K562 (cell line): ENCODE data around the gene DCPS. TPM values are rescaled to one million over a fixed set of nuclear protein-coding genes. Genes with fewer than 3 reads are reported as not detected.

Source experiments
- ATAC-seq: fragments of 200-7000 bp; cut with Tn5 transposase; 3 replicates; pipeline ENCODE4 v1.9.1; 2020; ENCODE audit warnings: moderate library complexity
- BruUV-seq: library from RNA; stranded (reverse); fragments of 400-500 nt; replicated peaks from 2 replicates; lab custom pipeline; 2021; lab: Mats Ljungman, UMichigan
- CTCF ChIA-PET: fragments of 300-600 bp; formaldehyde crosslinking; extraction: SDS; loops from one replicate; lab custom pipeline; 2021; ENCODE audit warnings: low intra/inter-chr PET ratio; lab: Yijun Ruan, JAX
- POLR2A ChIA-PET: fragments of 300-600, 350-650 bp; sonication (Branson Sonifier 250); formaldehyde crosslinking; extraction: SDS; loops from one replicate; lab custom pipeline; 2021; ENCODE audit warnings: antibody characterized with exemption, inconsistent platforms; lab: Yijun Ruan, JAX
- DNase-seq, 4 experiments: peaks; one replicate each; pipeline versions ENCODE4 v3.0.0 to v3.0.0-alpha.2; 2011 to 2018; ENCODE audit warnings: low spot score in 3 of 4, mixed read lengths in 3 of 4; ENCODE audit errors: extremely low read depth in 1 of 4
- FAIRE-seq: peaks from 2 replicates; lab custom pipeline; 2011; peaks lifted over from hg19 to GRCh38; lab: Jason Lieb, UNC
- H2AFZ ChIP-seq: 2 replicates; pipeline ENCODE4 v1.6.0; 2011; ENCODE audit warnings: low read depth, low read length, control low read depth, inconsistent platforms
- H3K27ac ChIP-seq: fragments of 200-600 bp; 3 replicates; pipeline ENCODE4 v1.8.0; 2011; ENCODE audit warnings: low read depth, mild to moderate bottlenecking, control low read depth, inconsistent platforms, low read length, moderate library complexity, mixed read lengths; ENCODE audit errors: extremely low read depth
- H3K27me3 ChIP-seq, 2 experiments: fragments of 300-600 bp in 1 of 2; 2 replicates in 1 of 2; 3 replicates in 1 of 2; pipeline versions ENCODE4 v1.6.0 to v1.8.0; 2011; ENCODE audit warnings: inconsistent platforms in 2 of 2, low read length in 2 of 2, mild to moderate bottlenecking in 1 of 2, mixed read lengths in 1 of 2, moderate library complexity in 1 of 2; ENCODE audit not compliant: control insufficient read depth in 2 of 2, insufficient read depth in 2 of 2
- H3K36me3 ChIP-seq: fragments of 300-600 bp; 3 replicates; pipeline ENCODE4 v1.8.0; 2011; ENCODE audit warnings: mild to moderate bottlenecking, low read length, inconsistent platforms; ENCODE audit not compliant: control insufficient read depth, insufficient read depth
- H3K4me1 ChIP-seq, 2 experiments: fragments of 200-600 bp in 1 of 2; replicated peaks in 1 of 2; 2 replicates in 1 of 2; 3 replicates in 1 of 2; pipeline versions ENCODE4 v1.5.1 to v1.8.0; 2011; ENCODE audit warnings: inconsistent platforms in 2 of 2, low read length in 2 of 2, mild to moderate bottlenecking in 1 of 2, mixed read lengths in 1 of 2, moderate library complexity in 1 of 2; ENCODE audit not compliant: control insufficient read depth in 2 of 2, insufficient read depth in 2 of 2
- H3K4me2 ChIP-seq: 2 replicates; pipeline ENCODE4 v1.6.1; 2011; ENCODE audit warnings: low read length, control low read depth, inconsistent platforms, mixed read lengths; ENCODE audit not compliant: insufficient read depth
- H3K4me3 ChIP-seq: fragments of 200-600 bp; sonication (generic), shearing (Covaris generic); 2 replicates; pipeline ENCODE4 v1.5.1; 2016; ENCODE audit warnings: control low read depth, inconsistent platforms
- H3K79me2 ChIP-seq: fragments of 200-600 bp; 3 replicates; pipeline ENCODE4 v1.8.0; 2011; ENCODE audit warnings: low read length, inconsistent platforms; ENCODE audit not compliant: control insufficient read depth, insufficient read depth
- H3K9ac ChIP-seq, 2 experiments: 2 replicates each; pipeline versions ENCODE4 v1.6.0 to v1.6.1; 2011; ENCODE audit warnings: low read depth in 2 of 2, low read length in 2 of 2, control low read depth in 1 of 2, inconsistent platforms in 1 of 2, mild to moderate bottlenecking in 1 of 2, mixed read lengths in 1 of 2; ENCODE audit not compliant: insufficient read depth in 1 of 2
- H3K9me1 ChIP-seq: one replicate; pipeline ENCODE4 v1.6.0; 2011; ENCODE audit warnings: inconsistent platforms, mild to moderate bottlenecking, low read length, moderate library complexity; ENCODE audit not compliant: control insufficient read depth, insufficient read depth
- H3K9me3 ChIP-seq: replicated peaks from 2 replicates; pipeline ENCODE4 v1.5.1; 2011; ENCODE audit warnings: low read depth, low read length, inconsistent platforms; ENCODE audit not compliant: control insufficient read depth, insufficient read depth
- H4K20me1 ChIP-seq: replicated peaks from 2 replicates; pipeline ENCODE4 v1.6.1; 2011; ENCODE audit warnings: low read length, inconsistent platforms, mixed read lengths; ENCODE audit not compliant: control insufficient read depth, insufficient read depth
- CREM ChIP-seq: IDR thresholded peaks from 2 replicates; pipeline ENCODE4 v1.6.1; 2014; ENCODE audit warnings: antibody characterized with exemption, low read depth
- FOXJ2 ChIP-seq: fragments of 200-800 bp; sonication (Bioruptor generic); IDR thresholded peaks from 2 replicates; pipeline ENCODE4 v1.6.1; 2016; ENCODE audit warnings: missing genetic modification characterization, missing compliant biosample characterization
- GTF2A2 ChIP-seq: IDR thresholded peaks from 2 replicates; pipeline ENCODE4 v1.6.1; 2016; ENCODE audit warnings: mild to moderate bottlenecking, missing genetic modification characterization, missing compliant biosample characterization
- JUN ChIP-seq, 2 experiments: sonication (generic) in 1 of 2; formaldehyde crosslinking in 1 of 2; IDR thresholded peaks; 2 replicates each; pipeline versions ENCODE4 v1.6.1 to v1.8.0; 2012 to 2022; ENCODE audit warnings: borderline replicate concordance in 2 of 2, mild to moderate bottlenecking in 2 of 2, improper control_type of control experiment in 1 of 2, low read depth in 1 of 2, low read length in 1 of 2, missing genetic modification reagents in 1 of 2
- MTF1 ChIP-seq: fragments of 250-450 bp; sonication (Bioruptor Pico); IDR thresholded peaks from 2 replicates; pipeline ENCODE4 v1.9.0; 2021; ENCODE audit warnings: moderate library complexity, mild to moderate bottlenecking, inconsistent platforms, borderline replicate concordance
- NFRKB ChIP-seq: fragments of 450-650 bp; IDR thresholded peaks from 2 replicates; pipeline ENCODE4 v1.6.1; 2016; ENCODE audit warnings: low read depth
- NFXL1 ChIP-seq: fragments of 450-650 bp; formaldehyde crosslinking; IDR thresholded peaks from 2 replicates; pipeline ENCODE4 v1.4.0; 2021; ENCODE audit warnings: mild to moderate bottlenecking
- RBM22 ChIP-seq: fragments of 200-400 bp; formaldehyde crosslinking; IDR thresholded peaks from 2 replicates; pipeline ENCODE4 v1.6.1; 2018; ENCODE audit warnings: low read length, low read depth; ENCODE audit not compliant: poor library complexity, severe bottlenecking
- SREBF1 ChIP-seq: fragments of 150-350 bp; IDR thresholded peaks from 2 replicates; pipeline ENCODE4 v1.6.1; 2014; ENCODE audit warnings: antibody characterized with exemption, low read depth, low read length, borderline replicate concordance
- ZC3H8 ChIP-seq: fragments of 450-650 bp; IDR thresholded peaks from 2 replicates; pipeline ENCODE4 v1.6.1; 2017
- ZNF354B ChIP-seq: fragments of 250-450 bp; sonication (Bioruptor Pico); IDR thresholded peaks from 2 replicates; pipeline ENCODE4 v1.4.0; 2020
- ZNF583 ChIP-seq: fragments of 250-450 bp; sonication (Bioruptor Pico); IDR thresholded peaks from 2 replicates; pipeline ENCODE4 v1.4.0; 2020
- WGBS: fragments of 100-300 bp; shearing (Covaris generic); methylation state at CpG from one replicate; pipeline ENCODE4 v1.1.6; 2016; ENCODE audit warnings: low coverage, mixed read lengths; ENCODE audit not compliant: insufficient coverage; ENCODE audit errors: missing lambda C conversion rate; 5-methylcytosine and 5-hydroxymethylcytosine counted together
- in situ Hi-C: fragments of 300-500 bp; cut with MboI; formaldehyde crosslinking; loops from 4 replicates; pipeline ENCODE4 v1.15.0; 2018; ENCODE audit warnings: inconsistent platforms, mixed read lengths
- intact Hi-C: fragments of 100-400 bp; cut with micrococcal nuclease; formaldehyde crosslinking; loops from 2 replicates; pipeline ENCODE4 v1.14.2; 2022
- polyA plus RNA-seq, 8 experiments: library from polyadenylated mRNA; depleted of rRNA in 4 of 8; stranded (reverse) in 5 of 8; unstranded in 3 of 8; fragments of >200 nt; fragmentation: Nextera tagmentation in 2 of 8; fragmentation: Illumina TruSeq in 1 of 8; extraction: Ambion mirVana in 2 of 8; extraction: Trizol in 1 of 8; gene quantifications; 2 replicates each; pipeline versions ENCODE4 v1.2.1 to v1.2.3, GENCODE V29; 2011 to 2014; ENCODE audit warnings: inconsistent platforms in 1 of 8, missing spikeins in 1 of 8
- total RNA-seq, 7 experiments: library from RNA; depleted of rRNA in 6 of 7; stranded (reverse); fragments of >200 nt in 6 of 7; fragmentation: Illumina TruSeq in 2 of 7; extraction: Trizol in 2 of 7; gene quantifications; 2 replicates each; pipeline versions ENCODE4 v1.2.1 to v1.2.3, GENCODE V29; 2011 to 2021; ENCODE audit warnings: low replicate concordance in 1 of 7
- TF ChIP-seq, protein P1 (sequence below), 2 experiments: fragments of 250-450 bp in 1 of 2; fragments of 450-650 bp in 1 of 2; sonication (Bioruptor Pico) in 1 of 2; IDR thresholded peaks; 2 replicates each; pipeline versions ENCODE4 v1.6.1 to v1.8.0; 2016 to 2021; ENCODE audit warnings: mild to moderate bottlenecking in 2 of 2, moderate library complexity in 2 of 2, missing compliant biosample characterization in 1 of 2, missing genetic modification characterization in 1 of 2
- TF ChIP-seq, protein P2 (sequence below): sonication (generic); IDR thresholded peaks from 2 replicates; pipeline ENCODE4 v1.6.1; 2016
- TF ChIP-seq, protein P3 (sequence below): fragments of 250-450 bp; sonication (Bioruptor Pico); IDR thresholded peaks from 2 replicates; pipeline ENCODE4 v1.5.0; 2021
- TF ChIP-seq, protein P4 (sequence below), 2 experiments: fragments of 450-650 bp; conservative IDR thresholded peaks; 2 replicates each; pipeline ENCODE4 v1.6.1; 2017; ENCODE audit warnings: mild to moderate bottlenecking in 2 of 2, moderate library complexity in 2 of 2

The DCPS gene
- total and polyA plus RNA-seq, 9 of the 15 experiments (the other 6 are each of a cell fraction or from before 2014, with no cell fraction given), result 8.7 to 38.1 (median 17.9) TPM

DNA sequence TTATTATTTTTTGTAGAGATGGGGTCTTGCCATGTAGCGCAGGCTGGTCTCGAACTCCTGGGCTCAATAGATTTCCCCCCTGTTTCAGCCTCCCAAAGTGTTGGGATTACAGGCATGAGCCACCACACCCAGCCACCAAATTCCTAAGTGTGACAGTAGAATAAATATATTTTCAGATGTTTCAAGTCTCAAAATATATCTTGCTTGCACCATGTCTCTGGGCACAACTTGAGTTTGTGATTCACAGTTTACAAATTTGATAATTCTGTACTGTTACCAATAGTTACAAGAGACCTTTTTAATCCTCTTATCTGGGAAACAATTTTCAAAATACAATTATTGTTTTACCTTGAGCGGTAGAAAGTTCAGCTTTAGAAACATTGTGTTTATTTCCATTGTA is 19.1 kb downstream of the DCPS start:
- intact Hi-C loops (no loop called here), in situ Hi-C loops (loop anchor here (25.0 kb wide), 2 partner anchors 89 to 664 kb away; no protein-coding TSS in a partner anchor)
- ATAC-seq (no peak), FAIRE-seq (no peak), DNase-seq (no peak)
- H2AFZ ChIP-seq, result no peak overlapping the region
- no TSS peak for BruUV-seq
- H3K4me3 ChIP-seq, result no peak overlapping the region
- peaks cover 3% of the 10 kb centered on the region; the same call in 1 of the 2 replicates for H4K20me1 ChIP-seq
- peaks cover 0 to 3% of the 10 kb centered on the region in 2 experiments; a peak in 3 of 5 replicates for H3K4me1 ChIP-seq
- CTCF ChIA-PET, result no interaction called here
- POLR2A ChIA-PET, result interaction anchor here (1.1 kb wide), 1 partner anchor 16 kb away, joined by 3 read pairs; no protein-coding TSS in a partner anchor
- 74% methylated on average over 3 of the region's 3 CpGs for WGBS
- H3K27me3 ChIP-seq, result no peaks in the 10 kb centered on the region
- H3K36me3 ChIP-seq, result no peaks in the 10 kb centered on the region
- H3K9ac ChIP-seq, result no peak overlapping the region
- H3K27ac ChIP-seq, result no peak overlapping the region
- H3K9me1 ChIP-seq, result no peaks in the 10 kb centered on the region
- no peak overlapping the region for H3K4me2 ChIP-seq
- no peaks in the 10 kb centered on the region for H3K79me2 ChIP-seq
- no peaks in the 10 kb centered on the region for H3K9me3 ChIP-seq
- no peak for TF ChIP-seq GTF2A2
- TF ChIP-seq NFXL1 (CRISPR knock-in tag), result no peak
- no peak for TF ChIP-seq ZNF583
- TF ChIP-seq, protein P1, sequence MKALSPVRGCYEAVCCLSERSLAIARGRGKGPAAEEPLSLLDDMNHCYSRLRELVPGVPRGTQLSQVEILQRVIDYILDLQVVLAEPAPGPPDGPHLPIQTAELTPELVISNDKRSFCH (CRISPR knock-in tag; IDR thresholded peaks at IDR 0.05), result no peak
- TF ChIP-seq, protein P1 (tag; IDR thresholded peaks at IDR 0.05), result no peak
- no peak for TF ChIP-seq NFRKB
- TF ChIP-seq, protein P2, sequence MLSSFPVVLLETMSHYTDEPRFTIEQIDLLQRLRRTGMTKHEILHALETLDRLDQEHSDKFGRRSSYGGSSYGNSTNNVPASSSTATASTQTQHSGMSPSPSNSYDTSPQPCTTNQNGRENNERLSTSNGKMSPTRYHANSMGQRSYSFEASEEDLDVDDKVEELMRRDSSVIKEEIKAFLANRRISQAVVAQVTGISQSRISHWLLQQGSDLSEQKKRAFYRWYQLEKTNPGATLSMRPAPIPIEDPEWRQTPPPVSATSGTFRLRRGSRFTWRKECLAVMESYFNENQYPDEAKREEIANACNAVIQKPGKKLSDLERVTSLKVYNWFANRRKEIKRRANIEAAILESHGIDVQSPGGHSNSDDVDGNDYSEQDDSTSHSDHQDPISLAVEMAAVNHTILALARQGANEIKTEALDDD, result no peak
- no peak for TF ChIP-seq JUN (IDR thresholded peaks at IDR 0.05; ENCODE audit: borderline replicate concordance, low read depth, low read length)
- TF ChIP-seq JUN (CRISPR knock-in tag; IDR thresholded peaks at IDR 0.05; ENCODE audit: borderline replicate concordance), result no peak
- no peak for TF ChIP-seq ZNF354B (CRISPR knock-in tag)
- no peak for TF ChIP-seq SREBF1
- no peak for TF ChIP-seq CREM
- TF ChIP-seq, protein P3, sequence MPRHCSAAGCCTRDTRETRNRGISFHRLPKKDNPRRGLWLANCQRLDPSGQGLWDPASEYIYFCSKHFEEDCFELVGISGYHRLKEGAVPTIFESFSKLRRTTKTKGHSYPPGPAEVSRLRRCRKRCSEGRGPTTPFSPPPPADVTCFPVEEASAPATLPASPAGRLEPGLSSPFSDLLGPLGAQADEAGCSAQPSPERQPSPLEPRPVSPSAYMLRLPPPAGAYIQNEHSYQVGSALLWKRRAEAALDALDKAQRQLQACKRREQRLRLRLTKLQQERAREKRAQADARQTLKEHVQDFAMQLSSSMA (CRISPR knock-in tag), result no peak
- no peak for TF ChIP-seq MTF1 (CRISPR knock-in tag)
- no peak for TF ChIP-seq RBM22
- no peak for TF ChIP-seq FOXJ2 (tag)
- no peak for TF ChIP-seq ZC3H8
- TF ChIP-seq, protein P4, sequence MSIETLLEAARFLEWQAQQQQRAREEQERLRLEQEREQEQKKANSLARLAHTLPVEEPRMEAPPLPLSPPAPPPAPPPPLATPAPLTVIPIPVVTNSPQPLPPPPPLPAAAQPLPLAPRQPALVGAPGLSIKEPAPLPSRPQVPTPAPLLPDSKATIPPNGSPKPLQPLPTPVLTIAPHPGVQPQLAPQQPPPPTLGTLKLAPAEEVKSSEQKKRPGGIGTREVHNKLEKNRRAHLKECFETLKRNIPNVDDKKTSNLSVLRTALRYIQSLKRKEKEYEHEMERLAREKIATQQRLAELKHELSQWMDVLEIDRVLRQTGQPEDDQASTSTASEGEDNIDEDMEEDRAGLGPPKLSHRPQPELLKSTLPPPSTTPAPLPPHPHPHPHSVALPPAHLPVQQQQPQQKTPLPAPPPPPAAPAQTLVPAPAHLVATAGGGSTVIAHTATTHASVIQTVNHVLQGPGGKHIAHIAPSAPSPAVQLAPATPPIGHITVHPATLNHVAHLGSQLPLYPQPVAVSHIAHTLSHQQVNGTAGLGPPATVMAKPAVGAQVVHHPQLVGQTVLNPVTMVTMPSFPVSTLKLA (conservative IDR thresholded peaks at IDR 0.05), result no peak
